ENCODE measurements around the gene VPS13D.

- TF ChIP-seq TARDBP (IDR thresholded peaks at IDR 0.05; ENCODE audit: borderline replicate concordance) (no peak), REST (IDR thresholded peaks at IDR 0.05; ENCODE audit: low read depth, low read length) (no peak), CTCF (IDR thresholded peaks at IDR 0.05 in 2 of 3, conservative IDR thresholded peaks at IDR 0.05 in 1 of 3; ENCODE audit: control insufficient read depth in 2 of 3, extremely low read depth in 1 of 3, insufficient read depth in 1 of 3, low read depth in 3 of 3, low read length in 3 of 3) (no peak), POLR2AphosphoS5 (IDR thresholded peaks at IDR 0.05; ENCODE audit: low read length) (no peak), SKIL (IDR thresholded peaks at IDR 0.05; ENCODE audit: low read depth, poor library complexity, severe bottlenecking) (no peak), SUZ12 (IDR thresholded peaks at IDR 0.05; ENCODE audit: unreplicated experiment) (no peak), RB1 (IDR thresholded peaks at IDR 0.05; ENCODE audit: borderline replicate concordance) (no peak)
Observed at GRCh38 chr1:12296623-12297022, 66.8 kb downstream of the VPS13D start.
